ENCODE data around the gene GARIN6. TPM values are rescaled to one million over a fixed set of nuclear protein-coding genes. Genes with fewer than 3 reads are reported as not detected.

The GARIN6 gene
- total RNA-seq (not detected), polyA plus RNA-seq (not detected)

DNA sequence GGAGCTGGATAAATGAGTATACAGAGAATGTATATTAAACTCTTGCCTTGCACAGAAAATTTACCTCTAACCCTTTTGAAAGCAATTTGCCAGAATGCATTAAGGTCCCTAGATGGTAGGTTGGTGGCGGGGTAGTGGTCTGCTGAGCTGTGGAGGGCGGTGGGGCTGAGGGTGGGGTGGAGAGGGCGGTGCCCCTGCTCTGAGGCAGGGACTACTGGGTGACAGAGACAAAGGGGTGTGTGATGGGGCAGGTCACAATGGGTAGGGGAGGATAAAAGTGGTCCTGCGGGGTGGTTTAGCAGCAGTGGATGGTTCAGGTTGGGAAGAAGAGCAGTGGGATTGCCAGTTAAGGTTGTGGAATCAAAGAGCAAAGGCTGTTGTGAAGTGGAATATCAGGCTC, at the start of gene GARIN6:
GARIN6 (plus strand) TSS at position 301 of the 400 bp plus-strand sequence. CDS start 422 bp downstream, outside the sequence.
- CTCF ChIA-PET = no interaction called here
- Histone ChIP-seq H3K9me3 (ENCODE audit: low read length) (no peaks in the 10 kb centered on the region), H3K36me3 (ENCODE audit: insufficient read depth, low read length) (no peaks in the 10 kb centered on the region), H3K4me3 (ENCODE audit: low read length) (no peak within 1 kb of the TSS), H3K27me3 (ENCODE audit: insufficient read depth, low read length, poor library complexity, severe bottlenecking) (no peaks in the 10 kb centered on the region), H3K4me1 (ENCODE audit: insufficient read depth, low read length) (no peaks in the 10 kb centered on the region), H3K27ac (ENCODE audit: low read depth, low read length) (no peak within 1 kb of the TSS)
- POLR2A ChIA-PET = no interaction called here
- H3K27me3 Mint-ChIP-seq = no peaks in the 10 kb centered on the region
- H3K36me3 Mint-ChIP-seq = no peaks in the 10 kb centered on the region
- no peak within 1 kb of the TSS for H3K27ac Mint-ChIP-seq
- peaks cover 0 to 5% (median 3%) of the 10 kb centered on the region in 5 donors for H3K9me3 Mint-ChIP-seq
- H3K4me1 Mint-ChIP-seq = no peaks in the 10 kb centered on the region
- H3K4me3 Mint-ChIP-seq = no peak within 1 kb of the TSS
- DNase-seq = no peak

DNA sequence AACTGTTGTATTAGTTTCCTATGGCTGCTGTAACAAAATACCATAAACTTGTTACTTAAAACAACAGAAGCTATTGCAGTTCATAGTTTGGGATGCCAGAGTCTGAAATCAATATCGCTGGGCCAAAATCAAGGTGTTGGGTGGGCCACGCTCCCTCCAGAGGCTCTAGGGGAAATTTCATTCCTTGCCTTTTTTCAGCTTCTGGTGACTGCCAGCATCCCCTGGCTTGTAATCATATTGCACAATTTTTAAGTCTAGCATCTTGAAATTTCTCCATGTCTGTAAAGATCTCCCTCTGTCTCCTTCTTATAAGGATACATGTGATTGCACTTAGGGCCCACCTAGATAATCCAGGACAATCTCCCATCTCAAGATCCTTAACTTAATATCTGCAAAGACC, 48.8 kb upstream of the GARIN6 start:
- no peaks in the 10 kb centered on the region for H3K27me3 ChIP-seq (ENCODE audit: insufficient read depth, low read length, poor library complexity, severe bottlenecking)
- no peaks in the 10 kb centered on the region for H3K4me1 ChIP-seq (ENCODE audit: insufficient read depth, low read length)
- H3K27ac ChIP-seq (ENCODE audit: low read depth, low read length) = no peak overlapping the region
- H3K9me3 ChIP-seq (ENCODE audit: low read length) = no peaks in the 10 kb centered on the region
- Mint-ChIP-seq H3K4me3 (no peak overlapping the region), H3K4me1 (no peaks in the 10 kb centered on the region), H3K27me3 (no peaks in the 10 kb centered on the region), H3K36me3 (no peaks in the 10 kb centered on the region), H3K9me3 (peaks cover 2 to 11% (median 3%) of the 10 kb centered on the region in 5 donors), H3K27ac (no peak overlapping the region)
- ChIA-PET CTCF (no interaction called here), POLR2A (no interaction called here)
- no peak overlapping the region for H3K4me3 ChIP-seq (ENCODE audit: low read length)
- H3K36me3 ChIP-seq (ENCODE audit: insufficient read depth, low read length) = no peaks in the 10 kb centered on the region
- no peak for DNase-seq

DNA sequence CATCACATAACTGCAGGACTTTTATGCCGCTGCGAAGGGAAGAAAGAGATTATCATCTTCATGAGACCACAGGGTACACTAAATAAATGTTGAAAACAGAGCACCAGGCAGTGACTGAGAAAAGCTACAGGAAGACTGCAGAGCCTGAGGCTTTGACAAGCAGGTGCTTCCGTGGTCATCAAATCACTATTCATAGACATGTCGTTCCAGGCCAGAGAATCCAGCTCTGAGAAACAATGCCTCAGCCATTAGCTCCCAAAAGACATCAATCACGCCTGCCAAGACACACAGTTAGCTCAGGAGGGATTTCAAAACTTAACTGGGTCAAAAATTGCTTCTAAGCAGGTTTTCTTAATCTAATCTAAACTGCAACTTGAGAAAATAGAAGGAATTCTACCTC, 47.2 kb upstream of the GARIN6 start:
- Histone ChIP-seq H3K36me3 (ENCODE audit: insufficient read depth, low read length) (no peaks in the 10 kb centered on the region), H3K27ac (ENCODE audit: low read depth, low read length) (no peak overlapping the region), H3K27me3 (ENCODE audit: insufficient read depth, low read length, poor library complexity, severe bottlenecking) (no peaks in the 10 kb centered on the region), H3K4me3 (ENCODE audit: low read length) (no peak overlapping the region), H3K9me3 (ENCODE audit: low read length) (no peaks in the 10 kb centered on the region), H3K4me1 (ENCODE audit: insufficient read depth, low read length) (no peaks in the 10 kb centered on the region)
- Mint-ChIP-seq H3K4me3 (no peak overlapping the region), H3K27ac (no peak overlapping the region), H3K4me1 (no peaks in the 10 kb centered on the region), H3K27me3 (no peaks in the 10 kb centered on the region), H3K36me3 (no peaks in the 10 kb centered on the region), H3K9me3 (peaks cover 2 to 8% (median 5%) of the 10 kb centered on the region in 5 donors)
- POLR2A ChIA-PET = no interaction called here
- CTCF ChIA-PET = no interaction called here
- DNase-seq = no peak

DNA sequence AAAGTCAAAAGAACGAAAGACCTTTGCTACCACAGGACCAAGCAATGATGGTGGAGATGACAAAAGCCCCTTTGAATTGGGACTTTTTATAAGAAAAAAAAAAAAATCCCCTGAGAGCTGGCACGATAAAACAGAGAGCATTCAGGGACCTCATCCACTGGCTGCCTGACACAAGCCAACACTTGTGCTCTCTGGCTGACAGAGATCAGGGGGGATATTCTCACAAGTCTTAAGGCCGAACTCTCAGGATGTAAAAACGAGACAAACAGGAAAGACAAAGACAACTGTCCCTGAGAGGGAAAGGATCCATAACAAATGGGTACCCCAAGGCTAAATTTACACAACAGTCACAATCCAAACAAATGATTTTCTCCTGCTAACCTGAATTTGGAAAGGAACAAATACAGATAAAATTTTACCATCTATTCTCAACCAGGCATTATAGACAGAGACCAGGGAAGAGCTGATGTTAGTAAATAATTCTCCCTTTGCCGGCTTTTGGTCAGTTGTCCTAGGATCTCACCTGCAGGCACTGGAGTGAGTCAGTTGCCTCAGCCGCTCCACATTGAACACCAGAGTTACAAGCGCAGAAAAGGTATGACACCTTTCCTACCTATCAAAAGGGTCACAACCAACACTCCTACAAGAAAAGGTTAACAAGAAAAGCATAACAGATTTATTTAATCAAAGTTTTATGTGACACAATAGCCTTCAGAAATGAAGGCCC, 37.9 kb upstream of the GARIN6 start:
- ChIA-PET POLR2A (no interaction called here), CTCF (no interaction called here)
- H3K36me3 Mint-ChIP-seq = no peaks in the 10 kb centered on the region
- H3K36me3 ChIP-seq (ENCODE audit: insufficient read depth, low read length) = no peaks in the 10 kb centered on the region
- H3K9me3 Mint-ChIP-seq = peaks cover 0 to 19% (median 8%) of the 10 kb centered on the region in 5 donors
- no peak for DNase-seq
- no peaks in the 10 kb centered on the region for H3K9me3 ChIP-seq (ENCODE audit: low read length)
- peaks cover 0 to 2% of the 10 kb centered on the region in 2 donors for H3K27me3 Mint-ChIP-seq
- no peak overlapping the region for H3K27ac ChIP-seq (ENCODE audit: low read depth, low read length)
- no peaks in the 10 kb centered on the region for H3K4me1 ChIP-seq (ENCODE audit: insufficient read depth, low read length)
- H3K4me1 Mint-ChIP-seq = no peaks in the 10 kb centered on the region
- no peaks in the 10 kb centered on the region for H3K27me3 ChIP-seq (ENCODE audit: insufficient read depth, low read length, poor library complexity, severe bottlenecking)
- no peak overlapping the region for H3K27ac Mint-ChIP-seq
- H3K4me3 ChIP-seq (ENCODE audit: low read length) = no peak overlapping the region
- H3K4me3 Mint-ChIP-seq = no peak overlapping the region

DNA sequence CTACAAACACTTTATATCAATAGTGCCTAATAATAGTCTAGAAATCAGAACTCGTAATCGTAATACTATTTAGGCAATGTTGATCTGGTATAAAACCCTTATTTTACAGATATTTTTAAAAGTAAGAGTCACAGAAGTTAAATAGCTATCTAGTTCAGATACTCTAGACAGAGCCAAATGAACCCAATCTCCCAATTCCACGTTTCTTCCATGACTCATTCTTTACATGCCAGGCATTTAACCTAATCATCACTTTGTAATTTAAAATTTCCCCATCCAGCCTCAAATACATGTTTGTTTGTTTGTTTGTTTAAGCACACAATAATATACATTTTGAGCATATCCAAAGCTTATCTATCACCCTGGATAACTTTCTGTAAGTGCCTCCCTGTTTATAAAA, 36.4 kb upstream of the GARIN6 start:
- Mint-ChIP-seq H3K36me3 (no peaks in the 10 kb centered on the region), H3K27me3 (peaks cover 0 to 2% of the 10 kb centered on the region in 2 donors), H3K4me1 (no peaks in the 10 kb centered on the region), H3K27ac (no peak overlapping the region), H3K9me3 (peaks cover 0 to 20% (median 9%) of the 10 kb centered on the region in 5 donors), H3K4me3 (no peak overlapping the region)
- H3K27me3 ChIP-seq (ENCODE audit: insufficient read depth, low read length, poor library complexity, severe bottlenecking) = no peaks in the 10 kb centered on the region
- no peak overlapping the region for H3K27ac ChIP-seq (ENCODE audit: low read depth, low read length)
- no peak overlapping the region for H3K4me3 ChIP-seq (ENCODE audit: low read length)
- no peaks in the 10 kb centered on the region for H3K36me3 ChIP-seq (ENCODE audit: insufficient read depth, low read length)
- CTCF ChIA-PET = no interaction called here
- H3K9me3 ChIP-seq (ENCODE audit: low read length) = no peaks in the 10 kb centered on the region
- H3K4me1 ChIP-seq (ENCODE audit: insufficient read depth, low read length) = no peaks in the 10 kb centered on the region
- POLR2A ChIA-PET = no interaction called here
- DNase-seq = no peak

DNA sequence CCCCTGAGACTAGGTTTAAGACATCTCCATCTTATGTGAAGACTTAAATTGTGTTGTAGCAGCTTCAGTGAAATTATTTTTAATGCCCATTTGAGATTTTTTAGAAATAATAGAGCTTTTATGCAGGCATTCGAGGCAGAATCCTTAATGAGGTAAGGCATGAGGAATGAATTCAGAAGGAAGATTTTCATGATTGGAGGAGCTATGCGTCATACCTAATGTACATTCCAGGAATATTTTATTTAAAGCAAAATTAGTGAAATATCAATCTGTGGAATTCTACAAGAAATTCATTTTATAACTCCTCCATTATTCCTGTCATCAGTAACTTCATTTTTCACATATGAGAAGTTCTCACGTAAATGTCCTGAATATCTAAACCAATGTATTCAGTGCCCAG, 36.0 kb upstream of the GARIN6 start:
- Histone ChIP-seq H3K36me3 (ENCODE audit: insufficient read depth, low read length) (no peaks in the 10 kb centered on the region), H3K27me3 (ENCODE audit: insufficient read depth, low read length, poor library complexity, severe bottlenecking) (no peaks in the 10 kb centered on the region), H3K9me3 (ENCODE audit: low read length) (no peaks in the 10 kb centered on the region), H3K27ac (ENCODE audit: low read depth, low read length) (no peak overlapping the region), H3K4me3 (ENCODE audit: low read length) (no peak overlapping the region), H3K4me1 (ENCODE audit: insufficient read depth, low read length) (no peaks in the 10 kb centered on the region)
- ChIA-PET CTCF (no interaction called here), POLR2A (no interaction called here)
- peaks cover 0 to 2% of the 10 kb centered on the region in 2 donors for H3K27me3 Mint-ChIP-seq
- no peak overlapping the region for H3K4me3 Mint-ChIP-seq
- no peak for DNase-seq
- no peaks in the 10 kb centered on the region for H3K36me3 Mint-ChIP-seq
- peaks cover 0 to 23% (median 9%) of the 10 kb centered on the region in 5 donors for H3K9me3 Mint-ChIP-seq
- no peaks in the 10 kb centered on the region for H3K4me1 Mint-ChIP-seq
- H3K27ac Mint-ChIP-seq = no peak overlapping the region

DNA sequence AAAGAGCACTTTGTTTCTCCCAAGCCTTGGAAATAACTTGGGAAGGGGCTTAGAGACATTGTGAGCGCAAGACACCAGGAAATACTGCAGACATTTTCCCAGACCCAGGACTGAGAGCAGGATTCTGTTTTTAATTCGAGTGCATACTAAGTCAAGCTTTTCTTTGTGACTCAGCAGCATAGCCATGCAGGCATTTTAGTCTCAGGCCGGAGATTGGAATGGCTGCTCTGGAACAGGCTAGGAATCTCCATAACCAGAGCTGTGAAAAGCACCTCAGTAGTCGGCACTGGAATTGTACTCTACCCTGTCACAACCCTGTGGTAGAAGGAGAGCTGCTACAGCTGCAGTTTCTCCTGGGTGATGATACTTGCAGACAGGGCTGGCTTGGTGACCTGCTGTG, 28.9 kb upstream of the GARIN6 start:
- DNase-seq = no peak
- H3K4me1 Mint-ChIP-seq = no peaks in the 10 kb centered on the region
- Histone ChIP-seq H3K4me1 (ENCODE audit: insufficient read depth, low read length) (no peaks in the 10 kb centered on the region), H3K9me3 (ENCODE audit: low read length) (no peaks in the 10 kb centered on the region), H3K4me3 (ENCODE audit: low read length) (no peak overlapping the region), H3K27ac (ENCODE audit: low read depth, low read length) (no peak overlapping the region), H3K27me3 (ENCODE audit: insufficient read depth, low read length, poor library complexity, severe bottlenecking) (no peaks in the 10 kb centered on the region), H3K36me3 (ENCODE audit: insufficient read depth, low read length) (no peaks in the 10 kb centered on the region)
- H3K27ac Mint-ChIP-seq = no peak overlapping the region
- H3K9me3 Mint-ChIP-seq = peaks cover 15 to 24% (median 18%) of the 10 kb centered on the region in 5 donors
- no peak overlapping the region for H3K4me3 Mint-ChIP-seq
- ChIA-PET CTCF (no interaction called here), POLR2A (no interaction called here)
- no peaks in the 10 kb centered on the region for H3K36me3 Mint-ChIP-seq
- no peaks in the 10 kb centered on the region for H3K27me3 Mint-ChIP-seq

DNA sequence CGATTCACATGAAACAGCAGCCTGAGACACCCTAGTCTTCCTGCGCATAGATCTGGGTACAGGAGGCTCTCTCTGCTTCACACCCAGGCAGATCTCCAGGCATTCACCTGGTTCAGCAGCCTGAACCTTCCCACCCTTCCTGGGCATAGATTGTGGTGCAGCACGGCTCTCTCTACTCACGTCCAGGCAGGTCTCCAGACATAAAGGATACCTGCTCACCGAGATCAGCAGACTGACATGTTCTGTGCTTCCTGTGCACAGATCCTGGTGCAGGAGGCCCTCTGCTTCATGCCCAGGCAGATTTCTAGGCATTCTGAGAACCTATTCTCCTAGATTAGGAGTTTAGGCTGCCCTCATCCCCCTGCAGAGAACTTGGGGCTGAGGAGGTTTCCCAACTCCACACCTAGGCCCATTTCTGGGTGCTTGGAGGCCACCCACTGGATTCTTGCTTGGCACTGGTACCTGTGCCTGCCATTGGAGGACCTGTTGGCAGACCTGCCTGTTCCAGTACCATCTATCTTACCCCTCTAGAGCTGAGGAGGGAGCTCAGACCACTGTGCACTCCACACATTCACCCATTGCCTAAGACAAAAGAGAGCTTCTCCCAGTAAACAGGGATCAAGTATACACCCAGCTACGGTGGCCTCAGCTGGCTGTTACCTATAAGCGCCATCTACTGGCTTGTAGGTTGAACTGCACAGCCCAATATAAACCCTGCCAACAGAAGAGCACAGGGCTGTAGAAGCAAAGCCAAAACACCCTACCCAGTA, 28.0 kb upstream of the GARIN6 start:
- H3K9me3 Mint-ChIP-seq = peaks cover 15 to 24% (median 18%) of the 10 kb centered on the region in 5 donors
- Histone ChIP-seq H3K27me3 (ENCODE audit: insufficient read depth, low read length, poor library complexity, severe bottlenecking) (no peaks in the 10 kb centered on the region), H3K27ac (ENCODE audit: low read depth, low read length) (no peak overlapping the region), H3K4me3 (ENCODE audit: low read length) (no peak overlapping the region), H3K4me1 (ENCODE audit: insufficient read depth, low read length) (no peaks in the 10 kb centered on the region), H3K9me3 (ENCODE audit: low read length) (no peaks in the 10 kb centered on the region), H3K36me3 (ENCODE audit: insufficient read depth, low read length) (no peaks in the 10 kb centered on the region)
- H3K36me3 Mint-ChIP-seq = no peaks in the 10 kb centered on the region
- no peak overlapping the region for H3K27ac Mint-ChIP-seq
- H3K4me3 Mint-ChIP-seq = no peak overlapping the region
- ChIA-PET POLR2A (no interaction called here), CTCF (no interaction called here)
- H3K4me1 Mint-ChIP-seq = no peaks in the 10 kb centered on the region
- no peaks in the 10 kb centered on the region for H3K27me3 Mint-ChIP-seq
- no peak for DNase-seq

Data from CD8-positive, alpha-beta memory T cell (primary cell).